Measurements from ENCODE around the gene MAMLD1. TPM values are rescaled to one million over a fixed set of nuclear protein-coding genes. Genes with fewer than 3 reads are reported as not detected.

MAMLD1 gene
- total RNA-seq, 1 donor from 2014 or later: 0.25 TPM

- TF ChIP-seq, protein P1, sequence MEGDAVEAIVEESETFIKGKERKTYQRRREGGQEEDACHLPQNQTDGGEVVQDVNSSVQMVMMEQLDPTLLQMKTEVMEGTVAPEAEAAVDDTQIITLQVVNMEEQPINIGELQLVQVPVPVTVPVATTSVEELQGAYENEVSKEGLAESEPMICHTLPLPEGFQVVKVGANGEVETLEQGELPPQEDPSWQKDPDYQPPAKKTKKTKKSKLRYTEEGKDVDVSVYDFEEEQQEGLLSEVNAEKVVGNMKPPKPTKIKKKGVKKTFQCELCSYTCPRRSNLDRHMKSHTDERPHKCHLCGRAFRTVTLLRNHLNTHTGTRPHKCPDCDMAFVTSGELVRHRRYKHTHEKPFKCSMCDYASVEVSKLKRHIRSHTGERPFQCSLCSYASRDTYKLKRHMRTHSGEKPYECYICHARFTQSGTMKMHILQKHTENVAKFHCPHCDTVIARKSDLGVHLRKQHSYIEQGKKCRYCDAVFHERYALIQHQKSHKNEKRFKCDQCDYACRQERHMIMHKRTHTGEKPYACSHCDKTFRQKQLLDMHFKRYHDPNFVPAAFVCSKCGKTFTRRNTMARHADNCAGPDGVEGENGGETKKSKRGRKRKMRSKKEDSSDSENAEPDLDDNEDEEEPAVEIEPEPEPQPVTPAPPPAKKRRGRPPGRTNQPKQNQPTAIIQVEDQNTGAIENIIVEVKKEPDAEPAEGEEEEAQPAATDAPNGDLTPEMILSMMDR (IDR thresholded peaks at IDR 0.05; ENCODE audit: partially characterized antibody, unreplicated experiment): no peak
- Mint-ChIP-seq H3K27ac (ENCODE audit: unreplicated experiment) (no peak overlapping the region), H3K36me3 (ENCODE audit: unreplicated experiment) (no peaks in the 10 kb centered on the region), H3K27me3 (ENCODE audit: unreplicated experiment) (peaks cover 3% of the 10 kb centered on the region), H3K4me3 (ENCODE audit: unreplicated experiment) (no peak overlapping the region), H3K4me1 (ENCODE audit: low read depth, unreplicated experiment) (no peaks in the 10 kb centered on the region), H3K9me3 (ENCODE audit: unreplicated experiment) (no peaks in the 10 kb centered on the region)
- no peak for DNase-seq
Measured at GRCh38 chrX:150531467-150531866, 168.3 kb downstream of the MAMLD1 start.

- Mint-ChIP-seq H3K36me3 (ENCODE audit: unreplicated experiment) (no peaks in the 10 kb centered on the region), H3K27me3 (ENCODE audit: unreplicated experiment) (peaks cover 3% of the 10 kb centered on the region), H3K27ac (ENCODE audit: unreplicated experiment) (no peak overlapping the region), H3K4me3 (ENCODE audit: unreplicated experiment) (no peak overlapping the region), H3K9me3 (ENCODE audit: unreplicated experiment) (peaks cover 4% of the 10 kb centered on the region), H3K4me1 (ENCODE audit: low read depth, unreplicated experiment) (no peaks in the 10 kb centered on the region)
- no peak for DNase-seq
- TF ChIP-seq, protein P1 (IDR thresholded peaks at IDR 0.05; ENCODE audit: partially characterized antibody, unreplicated experiment): no peak
Measured at GRCh38 chrX:150533863-150534262, 170.7 kb downstream of the MAMLD1 start.

GRCh38 chrX:150536455-150537116 lies 173.5 kb downstream of the MAMLD1 start:
- Mint-ChIP-seq H3K27me3 (ENCODE audit: unreplicated experiment) (peaks cover 3% of the 10 kb centered on the region), H3K4me3 (ENCODE audit: unreplicated experiment) (no peak overlapping the region), H3K36me3 (ENCODE audit: unreplicated experiment) (no peaks in the 10 kb centered on the region), H3K4me1 (ENCODE audit: low read depth, unreplicated experiment) (no peaks in the 10 kb centered on the region), H3K9me3 (ENCODE audit: unreplicated experiment) (peaks cover 4% of the 10 kb centered on the region), H3K27ac (ENCODE audit: unreplicated experiment) (no peak overlapping the region)
- TF ChIP-seq, protein P1 (IDR thresholded peaks at IDR 0.05; ENCODE audit: partially characterized antibody, unreplicated experiment): no peak
- no peak for DNase-seq

GRCh38 chrX:150537851-150538250 lies 174.7 kb downstream of the MAMLD1 start:
- no peaks in the 10 kb centered on the region for H3K36me3 Mint-ChIP-seq (ENCODE audit: unreplicated experiment)

GRCh38 chrX:150540965-150541364 lies 177.8 kb downstream of the MAMLD1 start:
- H3K4me1 Mint-ChIP-seq (ENCODE audit: low read depth, unreplicated experiment): no peaks in the 10 kb centered on the region
- no peaks in the 10 kb centered on the region for H3K36me3 Mint-ChIP-seq (ENCODE audit: unreplicated experiment)
- H3K27ac Mint-ChIP-seq (ENCODE audit: unreplicated experiment): no peak overlapping the region
- DNase-seq: no peak
- TF ChIP-seq, protein P1 (IDR thresholded peaks at IDR 0.05; ENCODE audit: partially characterized antibody, unreplicated experiment): no peak
- H3K27me3 Mint-ChIP-seq (ENCODE audit: unreplicated experiment): peaks cover 2% of the 10 kb centered on the region
- peaks cover 7% of the 10 kb centered on the region for H3K9me3 Mint-ChIP-seq (ENCODE audit: unreplicated experiment)
- H3K4me3 Mint-ChIP-seq (ENCODE audit: unreplicated experiment): no peak overlapping the region

More at GRCh38 chrX:150537851-150538250, 174.7 kb downstream of the MAMLD1 start:
- no peak for DNase-seq
- H3K4me1 Mint-ChIP-seq (ENCODE audit: low read depth, unreplicated experiment): no peaks in the 10 kb centered on the region
- H3K27ac Mint-ChIP-seq (ENCODE audit: unreplicated experiment): no peak overlapping the region
- peaks cover 3% of the 10 kb centered on the region for H3K27me3 Mint-ChIP-seq (ENCODE audit: unreplicated experiment)
- TF ChIP-seq, protein P1 (IDR thresholded peaks at IDR 0.05; ENCODE audit: partially characterized antibody, unreplicated experiment): no peak
- H3K9me3 Mint-ChIP-seq (ENCODE audit: unreplicated experiment): peaks cover 4% of the 10 kb centered on the region
- no peak overlapping the region for H3K4me3 Mint-ChIP-seq (ENCODE audit: unreplicated experiment)
